ENCODE results near the gene ANGEL1. TPM values are rescaled to one million over a fixed set of nuclear protein-coding genes. Genes with fewer than 3 reads are reported as not detected.

The ANGEL1 gene
- total RNA-seq, 1 donor from 2014 or later, result 9.6 TPM

- no peak for TF ChIP-seq CTCF (IDR thresholded peaks at IDR 0.05)
- Mint-ChIP-seq H3K27ac (ENCODE audit: unreplicated experiment) (no peak overlapping the region), H3K36me3 (ENCODE audit: low read depth) (peaks cover 16% of the 10 kb centered on the region), H3K4me1 (ENCODE audit: low read depth) (no peaks in the 10 kb centered on the region), H3K9me3 (ENCODE audit: low read depth) (peaks cover 43% of the 10 kb centered on the region), H3K4me3 (ENCODE audit: unreplicated experiment) (no peak overlapping the region), H3K27me3 (ENCODE audit: low read depth) (peaks cover 4% of the 10 kb centered on the region)
- no peak for DNase-seq (ENCODE audit: low spot score)
These were observed 69.7 kb downstream of the ANGEL1 start for GRCh38 chr14:76742966-76743365.

- Mint-ChIP-seq H3K4me3 (ENCODE audit: unreplicated experiment) (no peak overlapping the region), H3K36me3 (ENCODE audit: low read depth) (peaks cover 14% of the 10 kb centered on the region), H3K9me3 (ENCODE audit: low read depth) (peaks cover 42% of the 10 kb centered on the region), H3K4me1 (ENCODE audit: low read depth) (peaks cover under 1% of the 10 kb centered on the region), H3K27me3 (ENCODE audit: low read depth) (peaks cover 3% of the 10 kb centered on the region), H3K27ac (ENCODE audit: unreplicated experiment) (no peak overlapping the region)
- DNase-seq (ENCODE audit: low spot score), result no peak
- no peak for TF ChIP-seq CTCF (IDR thresholded peaks at IDR 0.05)
These were observed 70.5 kb downstream of the ANGEL1 start for GRCh38 chr14:76742185-76742584.

- DNase-seq (ENCODE audit: low spot score), result no peak
- H3K4me3 Mint-ChIP-seq (ENCODE audit: unreplicated experiment), result no peak overlapping the region
These were observed 71.6 kb downstream of the ANGEL1 start for GRCh38 chr14:76741074-76741473.

More at GRCh38 chr14:76741074-76741473, 71.6 kb downstream of the ANGEL1 start:
- Mint-ChIP-seq H3K27me3 (ENCODE audit: low read depth) (no peaks in the 10 kb centered on the region), H3K4me1 (ENCODE audit: low read depth) (peaks cover 12% of the 10 kb centered on the region), H3K27ac (ENCODE audit: unreplicated experiment) (no peak overlapping the region), H3K9me3 (ENCODE audit: low read depth) (peaks cover 38% of the 10 kb centered on the region), H3K36me3 (ENCODE audit: low read depth) (peaks cover 13% of the 10 kb centered on the region)
- TF ChIP-seq CTCF (IDR thresholded peaks at IDR 0.05), result no peak

Other genes starting within 250 kb of the ANGEL1 start
- gene VASH1, start 51.4 kb downstream of the ANGEL1 start, total RNA-seq, result 26.0 to 41.8 TPM (median 29.7 TPM) in 3 replicates
- not detected in 3 replicates for gene LRRC74A, start 13.5 kb upstream of the ANGEL1 start, total RNA-seq
- gene IRF2BPL, start 215.8 kb upstream of the ANGEL1 start, total RNA-seq, result 56.0 to 61.9 TPM (median 56.7 TPM) in 3 replicates

Data from chondrocyte (in vitro differentiated cells).